ENCODE measurements around the gene PDCD10.

GRCh38 chr3:167671878-167672427 lies 62.7 kb downstream of the PDCD10 start:
- TF ChIP-seq EGR1 (IDR thresholded peaks at IDR 0.05) (no peak), EP300 (IDR thresholded peaks at IDR 0.05; ENCODE audit: borderline replicate concordance) (no peak), YY1 (IDR thresholded peaks at IDR 0.05; ENCODE audit: low read depth) (no peak), TEAD4 (IDR thresholded peaks at IDR 0.05) (no peak)
